ENCODE data around the gene USP43. TPM values are rescaled to one million over a fixed set of nuclear protein-coding genes. Genes with fewer than 3 reads are reported as not detected.
"Not testable (repeated sequence)": the region's sequence is repeated elsewhere in the genome, so short reads cannot be mapped to it uniquely, and the experiment has no call there.

USP43 gene, protein sequence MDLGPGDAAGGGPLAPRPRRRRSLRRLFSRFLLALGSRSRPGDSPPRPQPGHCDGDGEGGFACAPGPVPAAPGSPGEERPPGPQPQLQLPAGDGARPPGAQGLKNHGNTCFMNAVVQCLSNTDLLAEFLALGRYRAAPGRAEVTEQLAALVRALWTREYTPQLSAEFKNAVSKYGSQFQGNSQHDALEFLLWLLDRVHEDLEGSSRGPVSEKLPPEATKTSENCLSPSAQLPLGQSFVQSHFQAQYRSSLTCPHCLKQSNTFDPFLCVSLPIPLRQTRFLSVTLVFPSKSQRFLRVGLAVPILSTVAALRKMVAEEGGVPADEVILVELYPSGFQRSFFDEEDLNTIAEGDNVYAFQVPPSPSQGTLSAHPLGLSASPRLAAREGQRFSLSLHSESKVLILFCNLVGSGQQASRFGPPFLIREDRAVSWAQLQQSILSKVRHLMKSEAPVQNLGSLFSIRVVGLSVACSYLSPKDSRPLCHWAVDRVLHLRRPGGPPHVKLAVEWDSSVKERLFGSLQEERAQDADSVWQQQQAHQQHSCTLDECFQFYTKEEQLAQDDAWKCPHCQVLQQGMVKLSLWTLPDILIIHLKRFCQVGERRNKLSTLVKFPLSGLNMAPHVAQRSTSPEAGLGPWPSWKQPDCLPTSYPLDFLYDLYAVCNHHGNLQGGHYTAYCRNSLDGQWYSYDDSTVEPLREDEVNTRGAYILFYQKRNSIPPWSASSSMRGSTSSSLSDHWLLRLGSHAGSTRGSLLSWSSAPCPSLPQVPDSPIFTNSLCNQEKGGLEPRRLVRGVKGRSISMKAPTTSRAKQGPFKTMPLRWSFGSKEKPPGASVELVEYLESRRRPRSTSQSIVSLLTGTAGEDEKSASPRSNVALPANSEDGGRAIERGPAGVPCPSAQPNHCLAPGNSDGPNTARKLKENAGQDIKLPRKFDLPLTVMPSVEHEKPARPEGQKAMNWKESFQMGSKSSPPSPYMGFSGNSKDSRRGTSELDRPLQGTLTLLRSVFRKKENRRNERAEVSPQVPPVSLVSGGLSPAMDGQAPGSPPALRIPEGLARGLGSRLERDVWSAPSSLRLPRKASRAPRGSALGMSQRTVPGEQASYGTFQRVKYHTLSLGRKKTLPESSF
- total RNA-seq: 0.74 TPM
- polyA plus RNA-seq: 0.43 TPM

- H3K4me1 ChIP-seq (ENCODE audit: insufficient read depth): peaks cover 2% of the 10 kb centered on the region
- under 1% methylated on average over 72 of the region's 72 CpGs for WGBS
- H3K27ac ChIP-seq (ENCODE audit: low read depth): peak within 1 kb of the TSS; percentile 81
- peak; percentile 13 for DNase-seq (ENCODE audit: extremely low spot score)
- H3K4me3 ChIP-seq (ENCODE audit: low read depth, low read length): peak within 1 kb of the TSS; percentile 66
- no peaks in the 10 kb centered on the region for H3K36me3 ChIP-seq (ENCODE audit: insufficient read depth)
Observed at GRCh38 chr17:9644910-9645751, at the start of gene USP43. Gene USP43, plus strand, starts transcription at chr17:9645517. Its CDS starts 116 bp downstream, at chr17:9645633.

DNA sequence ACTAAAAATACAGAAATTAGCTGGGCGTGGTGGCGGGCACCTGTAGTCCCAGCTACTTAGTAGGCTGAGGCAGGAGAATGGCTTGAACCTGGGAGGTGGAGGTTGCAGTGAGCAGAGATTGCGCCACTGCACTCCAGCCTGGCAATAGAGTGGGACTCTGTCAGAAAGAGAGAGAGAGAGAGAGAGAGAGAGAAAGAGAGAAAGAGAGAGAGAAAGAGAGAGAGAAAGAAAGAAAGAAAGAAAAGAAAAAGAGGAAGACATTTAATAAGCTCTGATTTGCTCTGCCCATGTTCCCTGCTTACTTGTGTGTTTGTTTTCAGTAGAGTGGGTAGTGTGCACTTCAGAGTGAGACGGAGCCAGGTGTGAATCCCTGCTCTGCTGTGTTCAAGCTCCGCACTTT, 47.7 kb upstream of the USP43 start:
- not testable (repeated sequence) for H3K36me3 ChIP-seq (ENCODE audit: insufficient read depth); DNase-seq (ENCODE audit: extremely low spot score); H3K4me3 ChIP-seq (ENCODE audit: low read depth, low read length); H3K27ac ChIP-seq (ENCODE audit: low read depth); H3K4me1 ChIP-seq (ENCODE audit: insufficient read depth)
- 87% methylated on average over 5 of the region's 5 CpGs for WGBS

DNA sequence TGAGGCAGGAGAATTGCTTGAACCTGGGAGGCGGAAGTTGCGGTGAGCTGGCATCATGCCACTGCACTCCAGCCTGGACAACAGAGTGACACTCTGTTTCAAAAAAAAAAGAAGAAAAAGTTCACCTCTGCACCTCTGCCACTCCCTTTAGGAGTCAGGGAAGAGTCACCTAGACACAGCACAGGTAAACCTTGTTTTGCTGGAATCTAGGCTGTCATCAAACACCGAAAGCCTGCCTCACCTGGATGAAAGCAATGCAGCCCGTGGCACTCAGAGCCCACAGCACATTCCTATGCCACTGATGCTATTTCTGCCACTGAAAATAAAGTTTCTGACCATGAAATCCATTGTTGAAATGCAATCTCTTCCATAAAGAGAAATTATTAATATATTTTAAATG, 46.7 kb upstream of the USP43 start:
- Histone ChIP-seq H3K27ac (ENCODE audit: low read depth) (no peak overlapping the region), H3K36me3 (ENCODE audit: insufficient read depth) (no peaks in the 10 kb centered on the region), H3K4me1 (ENCODE audit: insufficient read depth) (no peaks in the 10 kb centered on the region), H3K4me3 (ENCODE audit: low read depth, low read length) (no peak overlapping the region)
- WGBS: 82% methylated on average over 4 of the region's 4 CpGs
- no peak for DNase-seq (ENCODE audit: extremely low spot score)

DNA sequence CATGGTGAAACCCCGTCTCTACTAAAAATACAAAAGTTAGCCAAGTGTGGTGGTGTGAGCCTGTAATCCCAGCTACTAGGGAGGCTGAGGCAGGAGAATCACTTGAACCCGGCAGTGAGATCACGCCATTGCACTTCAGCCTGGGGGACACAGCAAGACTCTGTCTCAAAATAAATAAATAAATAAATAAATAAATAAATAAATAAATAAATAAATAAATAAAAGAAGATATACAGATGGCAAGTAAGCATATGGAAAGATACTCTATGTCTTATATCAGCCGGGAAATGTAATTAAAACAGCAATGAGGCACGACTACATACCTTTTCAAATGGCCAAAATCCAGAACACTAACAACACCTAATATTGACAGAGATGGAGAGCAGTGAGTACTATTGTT, 40.7 kb upstream of the USP43 start:
- not testable (repeated sequence) for H3K27ac ChIP-seq (ENCODE audit: low read depth); H3K36me3 ChIP-seq (ENCODE audit: insufficient read depth); DNase-seq (ENCODE audit: extremely low spot score); H3K4me3 ChIP-seq (ENCODE audit: low read depth, low read length); H3K4me1 ChIP-seq (ENCODE audit: insufficient read depth)
- WGBS: 88% methylated on average over 5 of the region's 5 CpGs

- Histone ChIP-seq H3K27ac (ENCODE audit: low read depth) (no peak overlapping the region), H3K4me1 (ENCODE audit: insufficient read depth) (no peaks in the 10 kb centered on the region), H3K36me3 (ENCODE audit: insufficient read depth) (no peaks in the 10 kb centered on the region), H3K4me3 (ENCODE audit: low read depth, low read length) (no peak overlapping the region)
- WGBS: 86% methylated on average over 6 of the region's 6 CpGs
- no peak for DNase-seq (ENCODE audit: extremely low spot score)
Observed at GRCh38 chr17:9606453-9606852, 38.9 kb upstream of the USP43 start.

- H3K4me3 ChIP-seq (ENCODE audit: low read depth, low read length); H3K36me3 ChIP-seq (ENCODE audit: insufficient read depth); H3K27ac ChIP-seq (ENCODE audit: low read depth); DNase-seq (ENCODE audit: extremely low spot score); H3K4me1 ChIP-seq (ENCODE audit: insufficient read depth): not testable (repeated sequence)
- 73% methylated on average over 5 of the region's 5 CpGs for WGBS
Observed at GRCh38 chr17:9607058-9607457, 38.3 kb upstream of the USP43 start.

DNA sequence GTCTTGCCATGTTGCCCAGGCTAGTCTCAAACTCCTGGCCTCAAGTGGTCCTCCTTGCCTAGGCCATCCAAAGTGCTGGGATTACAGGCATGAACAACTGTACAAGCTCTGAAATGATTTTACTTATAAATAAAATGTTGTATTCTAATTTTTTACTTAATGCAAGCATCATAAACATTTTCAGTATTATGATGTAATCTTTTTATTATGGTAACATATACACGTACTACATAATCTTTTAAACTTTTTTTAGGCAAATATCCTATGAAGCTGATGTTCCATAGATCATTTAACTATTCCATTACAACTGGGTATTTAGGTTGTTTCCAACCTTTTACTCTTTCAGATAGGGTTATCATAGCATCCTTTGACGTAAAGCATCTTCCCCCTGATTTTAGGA, 33.8 kb upstream of the USP43 start:
- no peak for DNase-seq (ENCODE audit: extremely low spot score)
- Histone ChIP-seq H3K27ac (ENCODE audit: low read depth) (no peak overlapping the region), H3K36me3 (ENCODE audit: insufficient read depth) (no peaks in the 10 kb centered on the region), H3K4me3 (ENCODE audit: low read depth, low read length) (no peak overlapping the region), H3K4me1 (ENCODE audit: insufficient read depth) (no peaks in the 10 kb centered on the region)
- 59% methylated on average over 2 of the region's 2 CpGs for WGBS

GRCh38 chr17:9612006-9612405, 33.3 kb upstream of the USP43 start:
- WGBS: 72% methylated on average over 9 of the region's 9 CpGs
- DNase-seq (ENCODE audit: extremely low spot score): no peak
- H3K4me3 ChIP-seq (ENCODE audit: low read depth, low read length): no peak overlapping the region
- H3K4me1 ChIP-seq (ENCODE audit: insufficient read depth): no peaks in the 10 kb centered on the region
- no peak overlapping the region for H3K27ac ChIP-seq (ENCODE audit: low read depth)
- no peaks in the 10 kb centered on the region for H3K36me3 ChIP-seq (ENCODE audit: insufficient read depth)

GRCh38 chr17:9615486-9615885, 29.8 kb upstream of the USP43 start:
- DNase-seq (ENCODE audit: extremely low spot score): no peak
- Histone ChIP-seq H3K4me1 (ENCODE audit: insufficient read depth) (no peaks in the 10 kb centered on the region), H3K27ac (ENCODE audit: low read depth) (no peak overlapping the region), H3K36me3 (ENCODE audit: insufficient read depth) (no peaks in the 10 kb centered on the region), H3K4me3 (ENCODE audit: low read depth, low read length) (no peak overlapping the region)
- WGBS: 44% methylated on average over 2 of the region's 2 CpGs

GRCh38 chr17:9622961-9623360, 22.4 kb upstream of the USP43 start:
- no peak overlapping the region for H3K27ac ChIP-seq (ENCODE audit: low read depth)
- H3K4me3 ChIP-seq (ENCODE audit: low read depth, low read length): no peak overlapping the region
- no peaks in the 10 kb centered on the region for H3K4me1 ChIP-seq (ENCODE audit: insufficient read depth)
- DNase-seq (ENCODE audit: extremely low spot score): no peak
- H3K36me3 ChIP-seq (ENCODE audit: insufficient read depth): no peaks in the 10 kb centered on the region

GRCh38 chr17:9628509-9628908, 16.8 kb upstream of the USP43 start:
- H3K4me3 ChIP-seq (ENCODE audit: low read depth, low read length): no peak overlapping the region
- no peaks in the 10 kb centered on the region for H3K4me1 ChIP-seq (ENCODE audit: insufficient read depth)
- no peak overlapping the region for H3K27ac ChIP-seq (ENCODE audit: low read depth)
- WGBS: 87% methylated on average over 10 of the region's 10 CpGs
- no peak for DNase-seq (ENCODE audit: extremely low spot score)
- no peaks in the 10 kb centered on the region for H3K36me3 ChIP-seq (ENCODE audit: insufficient read depth)

GRCh38 chr17:9632741-9633140, 12.6 kb upstream of the USP43 start:
- Histone ChIP-seq H3K27ac (ENCODE audit: low read depth) (no peak overlapping the region), H3K4me3 (ENCODE audit: low read depth, low read length) (no peak overlapping the region), H3K4me1 (ENCODE audit: insufficient read depth) (no peaks in the 10 kb centered on the region), H3K36me3 (ENCODE audit: insufficient read depth) (no peaks in the 10 kb centered on the region)
- WGBS: 91% methylated on average over 11 of the region's 11 CpGs
- DNase-seq (ENCODE audit: extremely low spot score): no peak

DNA sequence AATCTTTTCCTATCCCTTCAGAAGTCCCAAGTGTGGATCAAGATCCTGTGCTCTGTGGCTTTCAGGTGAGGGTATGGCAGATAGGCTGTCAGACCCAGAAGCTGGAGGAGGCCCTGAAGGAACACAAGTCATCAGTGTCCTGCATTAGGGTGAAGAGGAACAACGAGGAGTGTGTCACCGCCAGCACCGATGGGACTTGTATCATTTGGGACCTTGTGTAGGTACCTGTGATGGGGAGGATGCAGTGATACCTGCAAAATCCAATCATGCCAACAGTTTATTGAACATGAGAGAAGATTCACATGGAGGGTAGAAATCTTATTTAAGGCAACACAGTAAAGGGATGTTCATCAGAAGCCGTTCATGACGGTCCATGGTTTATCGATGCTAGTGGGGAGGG, 10.0 kb upstream of the USP43 start:
- H3K4me3 ChIP-seq (ENCODE audit: low read depth, low read length): no peak overlapping the region
- DNase-seq (ENCODE audit: extremely low spot score): no peak
- no peaks in the 10 kb centered on the region for H3K4me1 ChIP-seq (ENCODE audit: insufficient read depth)
- no peaks in the 10 kb centered on the region for H3K36me3 ChIP-seq (ENCODE audit: insufficient read depth)
- 90% methylated on average over 6 of the region's 6 CpGs for WGBS
- no peak overlapping the region for H3K27ac ChIP-seq (ENCODE audit: low read depth)

All from urinary bladder (tissue), 4 donors.